ENCODE results near the gene PIK3R1. TPM values are rescaled to one million over a fixed set of nuclear protein-coding genes. Genes with fewer than 3 reads are reported as not detected.

Gene PIK3R1
- total and polyA plus RNA-seq, 2 of the 4 experiments (the other 2 are of a cell fraction), result 2.4 to 9.3 TPM

DNA sequence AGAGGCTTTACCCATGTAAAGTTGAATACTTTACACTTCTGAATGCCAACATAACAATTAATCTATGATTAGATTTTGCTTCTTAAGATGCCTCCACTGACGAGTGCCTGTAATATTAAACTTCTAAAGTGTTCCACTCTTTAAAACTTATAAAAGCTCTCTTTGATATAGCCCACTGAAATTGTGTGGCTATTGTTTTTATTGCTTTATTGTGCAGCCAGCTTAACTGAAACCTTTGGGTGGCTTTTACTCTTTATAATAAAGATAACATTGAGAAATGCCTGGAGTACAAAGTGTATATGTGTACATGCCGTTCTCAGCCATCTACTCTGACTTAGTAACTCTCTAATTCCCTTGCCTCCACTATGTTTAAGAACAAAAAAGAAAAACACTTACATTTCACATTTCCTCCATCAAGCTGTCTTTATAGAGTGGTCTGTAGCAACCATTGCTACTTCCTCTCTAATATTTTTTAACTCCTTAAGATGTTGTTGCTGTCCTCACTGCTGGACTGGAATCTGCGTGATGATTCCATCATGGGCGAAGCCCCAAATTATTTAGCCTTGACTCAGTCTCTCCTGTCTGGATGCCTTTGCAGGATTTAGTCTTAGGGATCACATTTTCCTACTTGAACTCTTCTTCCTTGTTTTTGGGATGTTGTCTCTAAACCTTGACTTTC lies 9.1 kb downstream of the PIK3R1 start:
- peak overlapping the region; percentile 63; the same call in 1 of the 2 replicates for H3K4me2 ChIP-seq (ENCODE audit: low read depth, low read length)
- peak overlapping the region; percentile 24; the same call in 1 of the 2 replicates for H3K18ac ChIP-seq (ENCODE audit: low read depth, low read length)
- POLR2A ChIA-PET (ENCODE audit: unreplicated experiment), result interaction anchor here (0.6 kb wide), 1 partner anchor 1212 kb away, joined by 4 read pairs; no protein-coding TSS in a partner anchor

More for the DNA sequence above, 9.1 kb downstream of the PIK3R1 start:
- DNase-seq, result peak; percentile 56
- peak overlapping the region; percentile 27 for H2BK5ac ChIP-seq (ENCODE audit: low read depth, low read length, poor library complexity, severe bottlenecking)
- peak; percentile 67 for ATAC-seq (ENCODE audit: low read depth)
- no peak overlapping the region for H3K4me3 ChIP-seq (ENCODE audit: insufficient read depth, low read depth, low read length)
- dilution Hi-C loops (cut with HindIII; ENCODE audit: low sequenced_read_pairs, unreplicated experiment), result no loop called here
- no peak overlapping the region; the same call in 1 of the 2 replicates for H3K14ac ChIP-seq (replicated peaks; ENCODE audit: low read depth, low read length)
- H3K23ac ChIP-seq (ENCODE audit: low read depth, low read length), result no peak overlapping the region
- peak overlapping the region; percentile 25; the same call in 1 of the 2 replicates for H3K27ac ChIP-seq (ENCODE audit: insufficient read depth, low read length)
- H2BK120ac ChIP-seq (ENCODE audit: low read depth, low read length), result no peak overlapping the region; the same call in 1 of the 2 replicates
- H3K4ac ChIP-seq (ENCODE audit: low read depth, low read length), result no peak overlapping the region
- H2AK9ac ChIP-seq (replicated peaks; ENCODE audit: low read depth, low read length, poor library complexity), result no peak overlapping the region
- H4K91ac ChIP-seq (ENCODE audit: insufficient read depth, low read depth, low read length), result no peak overlapping the region
- H4K20me1 ChIP-seq (ENCODE audit: insufficient read depth, low read length), result no peaks in the 10 kb centered on the region
- no peak overlapping the region for H3K9ac ChIP-seq (ENCODE audit: low read depth, low read length)
- CTCF ChIA-PET, result no interaction called here
- TF ChIP-seq CEBPB (IDR thresholded peaks at IDR 0.05; ENCODE audit: low read depth, low read length) (no peak), MAZ (IDR thresholded peaks at IDR 0.05; ENCODE audit: borderline replicate concordance, low read depth, low read length) (no peak), BHLHE40 (IDR thresholded peaks at IDR 0.05; ENCODE audit: low read depth, low read length) (no peak), FOS (IDR thresholded peaks at IDR 0.05; ENCODE audit: low read depth, low read length) (no peak), MXI1 (IDR thresholded peaks at IDR 0.05; ENCODE audit: borderline replicate concordance, low read depth, low read length) (no peak), SMC3 (IDR thresholded peaks at IDR 0.05; ENCODE audit: low read depth, low read length) (no peak), RFX5 (IDR thresholded peaks at IDR 0.05; ENCODE audit: low read depth, low read length) (no peak), MAFK (IDR thresholded peaks at IDR 0.05; ENCODE audit: low read depth, low read length) (no peak), POLR2A (IDR thresholded peaks at IDR 0.05; ENCODE audit: low read depth, low read length) (no peak), RCOR1 (IDR thresholded peaks at IDR 0.05; ENCODE audit: insufficient replicate concordance, low read length) (no peak), RAD21 (IDR thresholded peaks at IDR 0.05; ENCODE audit: low read length) (no peak), NFE2L2 (IDR thresholded peaks at IDR 0.05; ENCODE audit: low read depth, low read length) (no peak)
- TF ChIP-seq, protein P1, sequence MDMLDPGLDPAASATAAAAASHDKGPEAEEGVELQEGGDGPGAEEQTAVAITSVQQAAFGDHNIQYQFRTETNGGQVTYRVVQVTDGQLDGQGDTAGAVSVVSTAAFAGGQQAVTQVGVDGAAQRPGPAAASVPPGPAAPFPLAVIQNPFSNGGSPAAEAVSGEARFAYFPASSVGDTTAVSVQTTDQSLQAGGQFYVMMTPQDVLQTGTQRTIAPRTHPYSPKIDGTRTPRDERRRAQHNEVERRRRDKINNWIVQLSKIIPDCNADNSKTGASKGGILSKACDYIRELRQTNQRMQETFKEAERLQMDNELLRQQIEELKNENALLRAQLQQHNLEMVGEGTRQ (IDR thresholded peaks at IDR 0.05; ENCODE audit: low read depth, low read length), result no peak
- TF ChIP-seq, protein P2, sequence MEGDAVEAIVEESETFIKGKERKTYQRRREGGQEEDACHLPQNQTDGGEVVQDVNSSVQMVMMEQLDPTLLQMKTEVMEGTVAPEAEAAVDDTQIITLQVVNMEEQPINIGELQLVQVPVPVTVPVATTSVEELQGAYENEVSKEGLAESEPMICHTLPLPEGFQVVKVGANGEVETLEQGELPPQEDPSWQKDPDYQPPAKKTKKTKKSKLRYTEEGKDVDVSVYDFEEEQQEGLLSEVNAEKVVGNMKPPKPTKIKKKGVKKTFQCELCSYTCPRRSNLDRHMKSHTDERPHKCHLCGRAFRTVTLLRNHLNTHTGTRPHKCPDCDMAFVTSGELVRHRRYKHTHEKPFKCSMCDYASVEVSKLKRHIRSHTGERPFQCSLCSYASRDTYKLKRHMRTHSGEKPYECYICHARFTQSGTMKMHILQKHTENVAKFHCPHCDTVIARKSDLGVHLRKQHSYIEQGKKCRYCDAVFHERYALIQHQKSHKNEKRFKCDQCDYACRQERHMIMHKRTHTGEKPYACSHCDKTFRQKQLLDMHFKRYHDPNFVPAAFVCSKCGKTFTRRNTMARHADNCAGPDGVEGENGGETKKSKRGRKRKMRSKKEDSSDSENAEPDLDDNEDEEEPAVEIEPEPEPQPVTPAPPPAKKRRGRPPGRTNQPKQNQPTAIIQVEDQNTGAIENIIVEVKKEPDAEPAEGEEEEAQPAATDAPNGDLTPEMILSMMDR (conservative IDR thresholded peaks at IDR 0.05; ENCODE audit: low read depth, low read length), result no peak
- peaks cover 11% of the 10 kb centered on the region for H3K9me1 ChIP-seq (ENCODE audit: insufficient read depth, low read length)
- H2BK20ac ChIP-seq (ENCODE audit: low read depth, low read length), result no peak overlapping the region
- peaks cover 8% of the 10 kb centered on the region for H3K36me3 ChIP-seq (ENCODE audit: control insufficient read depth, insufficient read depth, low read length)
- no peak overlapping the region for H2AK5ac ChIP-seq (ENCODE audit: low read depth, low read length)
- BruUV-seq (replicated peaks), result no TSS peak
- H4K5ac ChIP-seq (ENCODE audit: low read depth, low read length), result peak overlapping the region; percentile 32; the same call in 1 of the 2 replicates
- H4K8ac ChIP-seq (ENCODE audit: low read depth in 2 of 2, low read length in 2 of 2), result peak overlapping the region in 1 of 2 experiments; percentile 39; a peak in 1 of 4 replicates
- H3K56ac ChIP-seq (ENCODE audit: extremely low read depth, insufficient read depth, low read length), result no peak overlapping the region
- H3K27me3 ChIP-seq (ENCODE audit: control insufficient read depth, insufficient read depth, low read length), result no peaks in the 10 kb centered on the region
- in situ Hi-C loops (cut with MboI; ENCODE audit: low sequenced_read_pairs), result no loop called here
- intact Hi-C loops (cut with micrococcal nuclease), result no loop called here
- H2BK15ac ChIP-seq (ENCODE audit: low read depth, low read length), result no peak overlapping the region
- 0 out of 2 replicates have a peak, but pooled peaks cover 2% of the 10 kb centered on the region for H3K9me3 ChIP-seq (ENCODE audit: control insufficient read depth, insufficient read depth, low read length)
- H3K4me1 ChIP-seq (ENCODE audit: control insufficient read depth, insufficient read depth, low read length), result peaks cover 6% of the 10 kb centered on the region
- no peak overlapping the region for H2AFZ ChIP-seq (replicated peaks; ENCODE audit: low read length, poor library complexity)
- no CpG with 5 or more reads among the region's 4 CpGs for WGBS, 2 experiments (ENCODE audit: extremely low coverage in 2 of 2, insufficient read length in 1 of 2)
- H3K79me1 ChIP-seq (ENCODE audit: low read depth in 1 of 2, low read length in 2 of 2), result peaks cover 24 to 56% of the 10 kb centered on the region in 2 experiments
